Ascending aorta (tissue), 2 donors: ENCODE data around the gene TMTC1. TPM values are rescaled to one million over a fixed set of nuclear protein-coding genes. Genes with fewer than 3 reads are reported as not detected.
A peak's percentile ranks its signal among the peaks of the same experiment; 100 is the strongest.

ENCODE experiments used
- DNase-seq, 2 donors: peaks; one replicate each; pipeline ENCODE4 v3.0.0-alpha.2; 2019; ENCODE audit warnings: low spot score in 2 of 2
- H3K27ac ChIP-seq, 2 donors: fragments of 200-600 bp; sonication (generic); one replicate each; pipeline ENCODE4 v1.5.1; 2016 to 2017; ENCODE audit warnings: mild to moderate bottlenecking in 1 of 2
- H3K27me3 ChIP-seq: fragments of 200-600 bp; sonication (generic); one replicate; pipeline ENCODE4 v1.5.1; 2017
- H3K36me3 ChIP-seq, 2 donors: fragments of 200-600 bp; sonication (generic); one replicate each; pipeline ENCODE4 v1.5.1; 2016
- H3K4me1 ChIP-seq, 2 donors: fragments of 200-600 bp; sonication (generic); one replicate each; pipeline ENCODE4 v1.5.1; 2016 to 2017; ENCODE audit warnings: mild to moderate bottlenecking in 1 of 2
- H3K4me3 ChIP-seq, 2 donors: fragments of 200-600 bp; sonication (generic); one replicate each; pipeline ENCODE4 v1.5.1; 2016 to 2017; ENCODE audit warnings: mild to moderate bottlenecking in 1 of 2
- H3K9me3 ChIP-seq, 2 donors: fragments of 200-600 bp; sonication (generic); one replicate each; pipeline ENCODE4 v1.5.1; 2016
- intact Hi-C: fragments of 100-400 bp; cut with DNase I; formaldehyde crosslinking; loops from one replicate; pipeline ENCODE4 v1.15.1; 2023
- total RNA-seq: library from RNA; depleted of rRNA; stranded (reverse); fragments of >200 nt; gene quantifications from one replicate; pipeline ENCODE4 v1.1.0, GENCODE V29; 2016
- TF ChIP-seq, protein P1 (sequence below), 3 experiments: fragments of 200-600 bp in 2 of 3; fragments of 450-650 bp in 1 of 3; sonication (generic) in 2 of 3; IDR thresholded peaks; one replicate each; pipeline ENCODE4 v1.5.1; 2016 to 2019; ENCODE audit warnings: antibody characterized with exemption in 3 of 3, mild to moderate bottlenecking in 1 of 3, moderate library complexity in 1 of 3

Gene TMTC1
- total RNA-seq, 1 donor from 2014 or later, result 176 TPM

DNA sequence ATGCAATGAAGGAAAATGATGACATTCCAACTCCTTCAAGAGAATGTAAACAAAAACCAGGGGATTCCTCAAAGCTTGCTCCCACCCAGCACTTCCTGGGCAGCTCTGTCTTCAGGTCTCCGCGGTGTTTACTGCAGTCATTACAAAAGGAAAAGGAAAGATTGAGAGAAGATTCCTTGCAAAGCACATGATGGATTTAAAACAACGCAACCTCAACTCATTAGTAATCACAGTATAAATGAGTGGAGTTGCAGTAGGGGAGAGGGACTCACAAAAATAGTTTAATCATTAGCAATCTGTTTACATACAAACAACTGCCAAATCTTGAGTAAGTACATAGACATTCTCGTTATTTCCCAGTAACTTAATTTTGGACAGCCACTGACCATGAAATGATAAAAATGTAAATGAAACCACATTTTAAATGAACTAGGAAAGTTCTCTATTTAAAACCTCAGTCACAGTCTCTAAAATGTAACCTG is 236.6 kb downstream of the TMTC1 start:
- Histone ChIP-seq H3K36me3 (no peaks in the 10 kb centered on the region), H3K4me3 (no peak overlapping the region), H3K27me3 (no peaks in the 10 kb centered on the region), H3K4me1 (no peaks in the 10 kb centered on the region), H3K9me3 (no peaks in the 10 kb centered on the region), H3K27ac (no peak overlapping the region)
- DNase-seq, result no peak
- intact Hi-C loops, result no loop called here
- TF ChIP-seq, protein P1, sequence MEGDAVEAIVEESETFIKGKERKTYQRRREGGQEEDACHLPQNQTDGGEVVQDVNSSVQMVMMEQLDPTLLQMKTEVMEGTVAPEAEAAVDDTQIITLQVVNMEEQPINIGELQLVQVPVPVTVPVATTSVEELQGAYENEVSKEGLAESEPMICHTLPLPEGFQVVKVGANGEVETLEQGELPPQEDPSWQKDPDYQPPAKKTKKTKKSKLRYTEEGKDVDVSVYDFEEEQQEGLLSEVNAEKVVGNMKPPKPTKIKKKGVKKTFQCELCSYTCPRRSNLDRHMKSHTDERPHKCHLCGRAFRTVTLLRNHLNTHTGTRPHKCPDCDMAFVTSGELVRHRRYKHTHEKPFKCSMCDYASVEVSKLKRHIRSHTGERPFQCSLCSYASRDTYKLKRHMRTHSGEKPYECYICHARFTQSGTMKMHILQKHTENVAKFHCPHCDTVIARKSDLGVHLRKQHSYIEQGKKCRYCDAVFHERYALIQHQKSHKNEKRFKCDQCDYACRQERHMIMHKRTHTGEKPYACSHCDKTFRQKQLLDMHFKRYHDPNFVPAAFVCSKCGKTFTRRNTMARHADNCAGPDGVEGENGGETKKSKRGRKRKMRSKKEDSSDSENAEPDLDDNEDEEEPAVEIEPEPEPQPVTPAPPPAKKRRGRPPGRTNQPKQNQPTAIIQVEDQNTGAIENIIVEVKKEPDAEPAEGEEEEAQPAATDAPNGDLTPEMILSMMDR (IDR thresholded peaks at IDR 0.05), result no peak

DNA sequence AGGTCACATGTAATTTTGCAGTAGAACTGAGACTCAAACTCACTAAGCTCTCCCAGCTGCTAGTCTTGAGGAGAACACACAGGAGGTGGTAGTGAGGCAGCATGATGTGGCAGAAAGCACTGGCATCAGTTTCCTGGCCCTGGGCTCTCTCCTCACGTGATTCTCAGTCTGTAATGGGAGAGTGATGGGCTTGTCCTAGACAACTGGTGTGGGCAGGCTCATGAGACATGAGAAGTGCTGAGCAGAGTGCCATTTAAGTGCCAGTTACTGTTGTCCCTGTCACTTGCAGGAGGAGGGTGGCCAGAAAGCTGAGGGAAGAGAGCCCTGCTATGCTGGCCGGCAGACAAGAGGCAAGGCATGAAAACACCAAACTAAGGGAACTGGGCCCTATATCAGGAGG is 237.7 kb downstream of the TMTC1 start:
- intact Hi-C loops, result no loop called here
- Histone ChIP-seq H3K4me3 (no peak overlapping the region), H3K9me3 (no peaks in the 10 kb centered on the region), H3K27me3 (no peaks in the 10 kb centered on the region), H3K4me1 (no peaks in the 10 kb centered on the region), H3K27ac (no peak overlapping the region), H3K36me3 (no peaks in the 10 kb centered on the region)
- TF ChIP-seq, protein P1 (IDR thresholded peaks at IDR 0.05), result no peak
- no peak for DNase-seq

DNA sequence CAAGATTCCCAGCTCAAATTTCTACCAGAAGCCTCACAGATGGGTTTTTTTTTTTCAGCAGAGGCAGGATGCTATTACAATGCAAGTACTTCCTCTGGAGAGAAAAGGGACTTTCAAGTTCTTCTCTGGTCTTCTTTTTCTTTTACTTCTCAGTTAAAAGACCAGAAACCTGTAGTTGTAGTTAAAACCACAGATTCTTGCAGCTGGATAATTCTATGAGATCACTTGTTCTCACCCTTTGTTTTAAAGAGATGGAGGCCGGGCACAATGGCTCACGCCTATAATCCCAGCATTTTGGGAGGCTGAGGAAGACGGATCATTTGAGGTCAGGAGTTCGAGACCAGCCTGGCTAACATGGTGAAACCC is 238.7 kb downstream of the TMTC1 start:
- Histone ChIP-seq H3K36me3 (no peaks in the 10 kb centered on the region), H3K9me3 (no peaks in the 10 kb centered on the region), H3K27me3 (no peaks in the 10 kb centered on the region), H3K27ac (no peak overlapping the region), H3K4me3 (no peak overlapping the region), H3K4me1 (no peaks in the 10 kb centered on the region)
- TF ChIP-seq, protein P1 (IDR thresholded peaks at IDR 0.05), result no peak
- DNase-seq, result no peak
- intact Hi-C loops, result no loop called here

DNA sequence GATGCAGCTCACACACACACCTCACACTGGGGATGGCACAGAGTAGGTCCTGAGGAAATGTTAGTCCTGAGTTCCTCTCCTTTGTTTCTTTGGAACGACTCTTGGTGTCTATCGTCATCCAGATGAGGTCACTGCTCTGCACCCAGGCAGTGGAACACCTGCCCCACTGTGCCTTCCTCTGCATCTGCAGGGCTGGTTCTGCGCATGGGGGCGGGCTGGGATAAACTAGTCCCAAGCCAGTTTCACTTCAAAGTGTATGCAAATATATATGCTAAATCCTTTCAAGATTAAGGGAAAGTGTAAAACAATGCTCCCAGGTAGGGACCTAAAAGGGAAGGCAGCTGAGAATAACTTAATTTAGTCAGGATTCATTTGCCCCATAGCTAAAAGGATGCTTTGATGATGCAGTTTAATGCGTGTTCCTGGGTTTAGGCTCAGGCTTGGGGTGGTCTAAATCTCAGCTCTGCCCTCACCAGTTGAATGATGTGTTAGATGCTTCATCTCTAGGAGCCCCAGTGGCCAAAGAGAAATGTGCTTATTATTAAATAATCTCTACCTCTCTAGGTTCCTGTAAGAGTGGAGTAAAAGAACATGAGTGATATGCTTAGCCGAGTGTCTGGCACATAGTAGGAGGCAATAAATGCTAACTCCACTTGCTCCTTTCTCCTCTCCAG is 239.2 kb downstream of the TMTC1 start:
- DNase-seq, result no peak
- Histone ChIP-seq H3K9me3 (no peaks in the 10 kb centered on the region), H3K36me3 (no peaks in the 10 kb centered on the region), H3K27ac (no peak overlapping the region), H3K4me1 (no peaks in the 10 kb centered on the region), H3K27me3 (no peaks in the 10 kb centered on the region), H3K4me3 (no peak overlapping the region)
- TF ChIP-seq, protein P1 (IDR thresholded peaks at IDR 0.05), result no peak
- intact Hi-C loops, result no loop called here

DNA sequence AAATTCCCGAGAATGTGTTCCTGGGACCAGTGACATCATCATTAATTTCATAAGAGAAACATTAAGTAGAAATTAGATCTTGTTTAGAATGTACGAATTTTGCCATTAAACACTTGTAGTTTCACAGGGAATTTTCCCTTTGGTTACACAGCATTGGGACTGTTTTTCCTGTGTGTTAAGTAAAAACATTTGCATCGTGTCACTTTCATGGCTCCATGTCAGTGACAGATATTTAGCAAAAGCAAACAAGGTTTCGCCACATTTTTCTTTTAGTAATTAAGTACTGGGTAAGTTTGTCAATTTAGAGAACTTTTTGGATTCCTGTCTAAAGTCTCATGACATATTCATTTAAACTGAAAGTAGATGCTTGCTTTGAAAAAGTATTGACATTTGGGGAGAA is 240.7 kb downstream of the TMTC1 start:
- Histone ChIP-seq H3K4me3 (peak overlapping the region in 1 of 2 donors; percentile 35), H3K36me3 (no peaks in the 10 kb centered on the region), H3K9me3 (no peaks in the 10 kb centered on the region), H3K27me3 (no peaks in the 10 kb centered on the region), H3K27ac (no peak overlapping the region), H3K4me1 (no peaks in the 10 kb centered on the region)
- TF ChIP-seq, protein P1 (IDR thresholded peaks at IDR 0.05), result no peak
- DNase-seq, result no peak
- intact Hi-C loops, result no loop called here

DNA sequence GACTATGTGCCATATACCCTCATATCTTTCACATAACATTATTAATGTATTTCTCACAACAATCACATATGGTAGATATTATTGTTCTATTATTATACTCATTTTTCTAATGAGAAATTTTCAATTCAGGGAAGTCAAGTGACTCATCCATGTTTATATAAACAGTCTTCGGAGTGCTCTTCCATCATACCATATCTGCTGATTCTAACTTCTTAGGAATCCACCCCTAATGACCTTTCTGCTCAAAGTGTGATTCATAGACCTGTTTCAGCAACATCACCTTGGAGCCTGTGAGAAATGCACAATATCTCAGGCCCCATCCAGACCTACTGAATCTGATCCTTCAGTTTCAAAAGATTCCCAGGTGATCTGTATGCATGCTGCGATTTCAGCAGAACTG is 246.4 kb downstream of the TMTC1 start:
- H3K27ac ChIP-seq, result no peak overlapping the region
- intact Hi-C loops, result no loop called here
- H3K27me3 ChIP-seq, result no peaks in the 10 kb centered on the region
- no peaks in the 10 kb centered on the region for H3K4me1 ChIP-seq
- no peak for DNase-seq
- TF ChIP-seq, protein P1 (IDR thresholded peaks at IDR 0.05), result no peak
- H3K4me3 ChIP-seq, result no peak overlapping the region
- H3K9me3 ChIP-seq, result no peaks in the 10 kb centered on the region
- H3K36me3 ChIP-seq, result peaks cover 0 to 5% of the 10 kb centered on the region in 2 donors
